Endothelial cell of umbilical vein (primary cell): ENCODE measurements around the gene GIGYF2.

ENCODE experiments used
- POLR2A ChIP-seq: IDR thresholded peaks from 2 replicates; pipeline ENCODE4 v1.6.1; 2012; ENCODE audit warnings: low read depth, mild to moderate bottlenecking, control low read depth, low read length
- POLR2AphosphoS5 ChIP-seq: IDR thresholded peaks from 2 replicates; pipeline ENCODE4 v1.6.1; 2012; ENCODE audit warnings: low read depth, mild to moderate bottlenecking, control low read depth, low read length, moderate library complexity; ENCODE audit not compliant: insufficient read depth
- TF ChIP-seq, protein P1 (sequence below), 2 donors: IDR thresholded peaks; 1 replicate in 1 of 2; 2 replicates in 1 of 2; pipeline ENCODE4 v1.5.1; 2011; ENCODE audit warnings: low read length in 2 of 2, mild to moderate bottlenecking in 2 of 2, moderate library complexity in 2 of 2, control low read depth in 1 of 2, inconsistent platforms in 1 of 2, low read depth in 1 of 2; ENCODE audit not compliant: insufficient read depth in 1 of 2; ENCODE audit errors: extremely low read depth in 1 of 2

DNA sequence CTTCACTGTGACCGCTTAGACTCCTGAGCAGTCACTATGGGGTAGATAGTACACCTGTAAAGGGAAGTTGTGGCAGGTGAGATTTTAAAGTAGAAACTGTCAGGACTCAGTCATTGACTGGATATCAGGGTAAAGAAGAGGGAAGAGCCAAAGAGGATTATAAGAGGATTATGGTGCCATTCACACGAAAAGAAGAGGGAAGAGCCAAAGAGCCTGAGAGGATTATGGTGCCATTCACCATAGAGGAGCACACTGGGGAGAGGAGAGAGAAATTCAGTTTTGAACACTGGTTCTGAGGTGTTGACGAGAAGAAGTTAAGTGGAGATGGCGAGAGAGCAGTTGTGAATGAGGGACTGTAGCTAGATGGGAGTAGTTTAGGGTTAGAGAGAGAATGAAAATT, 96.1 kb downstream of the GIGYF2 start:
- TF ChIP-seq, protein P1, sequence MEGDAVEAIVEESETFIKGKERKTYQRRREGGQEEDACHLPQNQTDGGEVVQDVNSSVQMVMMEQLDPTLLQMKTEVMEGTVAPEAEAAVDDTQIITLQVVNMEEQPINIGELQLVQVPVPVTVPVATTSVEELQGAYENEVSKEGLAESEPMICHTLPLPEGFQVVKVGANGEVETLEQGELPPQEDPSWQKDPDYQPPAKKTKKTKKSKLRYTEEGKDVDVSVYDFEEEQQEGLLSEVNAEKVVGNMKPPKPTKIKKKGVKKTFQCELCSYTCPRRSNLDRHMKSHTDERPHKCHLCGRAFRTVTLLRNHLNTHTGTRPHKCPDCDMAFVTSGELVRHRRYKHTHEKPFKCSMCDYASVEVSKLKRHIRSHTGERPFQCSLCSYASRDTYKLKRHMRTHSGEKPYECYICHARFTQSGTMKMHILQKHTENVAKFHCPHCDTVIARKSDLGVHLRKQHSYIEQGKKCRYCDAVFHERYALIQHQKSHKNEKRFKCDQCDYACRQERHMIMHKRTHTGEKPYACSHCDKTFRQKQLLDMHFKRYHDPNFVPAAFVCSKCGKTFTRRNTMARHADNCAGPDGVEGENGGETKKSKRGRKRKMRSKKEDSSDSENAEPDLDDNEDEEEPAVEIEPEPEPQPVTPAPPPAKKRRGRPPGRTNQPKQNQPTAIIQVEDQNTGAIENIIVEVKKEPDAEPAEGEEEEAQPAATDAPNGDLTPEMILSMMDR (IDR thresholded peaks at IDR 0.05; ENCODE audit: extremely low read depth in 1 of 2, insufficient read depth in 1 of 2, low read depth in 1 of 2, low read length in 2 of 2) = no peak
- TF ChIP-seq POLR2A (no peak), POLR2AphosphoS5 (no peak)
